ENCODE results near the gene SRGAP3. TPM values are rescaled to one million over a fixed set of nuclear protein-coding genes. Genes with fewer than 3 reads are reported as not detected.

SRGAP3 gene
- total RNA-seq, 2 donors from 2014 or later = 10.9 to 11.4 TPM

- H3K9me3 ChIP-seq = no peaks in the 10 kb centered on the region
- WGBS, 2 donors = 72 to 74% methylated on average over 9 to 11 of the region's 11 CpGs
- DNase-seq (no peak), ATAC-seq (no peak)
- H3K4me1 ChIP-seq = no peaks in the 10 kb centered on the region
- H3K36me3 ChIP-seq (replicated peaks in 1 of 2; ENCODE audit: insufficient read depth in 1 of 2, low read depth in 2 of 2) = no peaks in the 10 kb centered on the region
- intact Hi-C loops (cut with DNase I) = no loop called here
- H3K27ac ChIP-seq = no peak overlapping the region
- no peak overlapping the region for H3K4me3 ChIP-seq
- H3K27me3 ChIP-seq = no peaks in the 10 kb centered on the region
- TF ChIP-seq CTCF (IDR thresholded peaks at IDR 0.05) (no peak), POLR2A (IDR thresholded peaks at IDR 0.05) (no peak)
These were observed 76.6 kb downstream of the SRGAP3 start for GRCh38 chr3:9172851-9173321.

- 92 to 100% methylated on average over 2 to 5 of the region's 5 CpGs for WGBS, 2 donors
- intact Hi-C loops (cut with DNase I) = no loop called here
- no peak overlapping the region for H3K4me3 ChIP-seq
- H3K36me3 ChIP-seq (replicated peaks in 1 of 2; ENCODE audit: insufficient read depth in 1 of 2, low read depth in 2 of 2) = no peaks in the 10 kb centered on the region
- TF ChIP-seq POLR2A (IDR thresholded peaks at IDR 0.05) (no peak), CTCF (IDR thresholded peaks at IDR 0.05) (no peak)
- no peak for DNase-seq
- no peaks in the 10 kb centered on the region for H3K27me3 ChIP-seq
- ATAC-seq = no peak
- H3K4me1 ChIP-seq = no peaks in the 10 kb centered on the region
- H3K27ac ChIP-seq = no peak overlapping the region
- H3K9me3 ChIP-seq = no peaks in the 10 kb centered on the region
These were observed 78.6 kb downstream of the SRGAP3 start for GRCh38 chr3:9170851-9171160.

- Histone ChIP-seq H3K4me3 (no peak overlapping the region), H3K4me1 (no peaks in the 10 kb centered on the region), H3K27ac (no peak overlapping the region), H3K9me3 (no peaks in the 10 kb centered on the region), H3K27me3 (no peaks in the 10 kb centered on the region), H3K36me3 (replicated peaks in 1 of 2; ENCODE audit: insufficient read depth in 1 of 2, low read depth in 2 of 2) (no peaks in the 10 kb centered on the region)
- DNase-seq (no peak), ATAC-seq (no peak)
- WGBS, 2 donors = 81 to 86% methylated on average over 18 of the region's 18 CpGs
- TF ChIP-seq CTCF (IDR thresholded peaks at IDR 0.05) (no peak), POLR2A (IDR thresholded peaks at IDR 0.05) (no peak)
- intact Hi-C loops (cut with DNase I) = no loop called here
These were observed 79.2 kb downstream of the SRGAP3 start for GRCh38 chr3:9169956-9170850.

GRCh38 chr3:9169326-9169725, 80.1 kb downstream of the SRGAP3 start:
- ATAC-seq (no peak), DNase-seq (no peak)
- no peaks in the 10 kb centered on the region for H3K4me1 ChIP-seq
- H3K9me3 ChIP-seq = no peaks in the 10 kb centered on the region
- H3K4me3 ChIP-seq = no peak overlapping the region
- H3K36me3 ChIP-seq (replicated peaks in 1 of 2; ENCODE audit: insufficient read depth in 1 of 2, low read depth in 2 of 2) = no peaks in the 10 kb centered on the region
- intact Hi-C loops (cut with DNase I) = no loop called here
- no peaks in the 10 kb centered on the region for H3K27me3 ChIP-seq
- 74 to 92% methylated on average over 1 of the region's 1 CpG for WGBS, 2 donors
- TF ChIP-seq POLR2A (IDR thresholded peaks at IDR 0.05) = no peak
- no peak for TF ChIP-seq CTCF (IDR thresholded peaks at IDR 0.05)
- H3K27ac ChIP-seq = no peak overlapping the region

All from body of pancreas (tissue), 4 donors.